Coronary artery (tissue), 2 donors: ENCODE results near the gene DRD4.

ENCODE experiments used
- DNase-seq: peaks from one replicate; pipeline ENCODE4 v3.0.0-alpha.2; 2017; ENCODE audit warnings: low spot score
- H3K27ac ChIP-seq, 2 donors: fragments of 200-600 bp; sonication (generic); one replicate each; pipeline ENCODE4 v1.5.1; 2016 to 2019
- H3K4me3 ChIP-seq: fragments of 200-600 bp; sonication (generic); 2 replicates; pipeline ENCODE4 v1.5.1; 2016; ENCODE audit warnings: mild to moderate bottlenecking, moderate library complexity
- TF ChIP-seq, protein P1 (sequence below): fragments of 200-600 bp; sonication (generic); IDR thresholded peaks from one replicate; pipeline ENCODE4 v1.5.1; 2019; ENCODE audit warnings: antibody characterized with exemption

DRD4 gene

GRCh38 chr11:629237-629583 is 7.9 kb upstream of the DRD4 start:
- H3K4me3 ChIP-seq: no peak overlapping the region
- TF ChIP-seq, protein P1, sequence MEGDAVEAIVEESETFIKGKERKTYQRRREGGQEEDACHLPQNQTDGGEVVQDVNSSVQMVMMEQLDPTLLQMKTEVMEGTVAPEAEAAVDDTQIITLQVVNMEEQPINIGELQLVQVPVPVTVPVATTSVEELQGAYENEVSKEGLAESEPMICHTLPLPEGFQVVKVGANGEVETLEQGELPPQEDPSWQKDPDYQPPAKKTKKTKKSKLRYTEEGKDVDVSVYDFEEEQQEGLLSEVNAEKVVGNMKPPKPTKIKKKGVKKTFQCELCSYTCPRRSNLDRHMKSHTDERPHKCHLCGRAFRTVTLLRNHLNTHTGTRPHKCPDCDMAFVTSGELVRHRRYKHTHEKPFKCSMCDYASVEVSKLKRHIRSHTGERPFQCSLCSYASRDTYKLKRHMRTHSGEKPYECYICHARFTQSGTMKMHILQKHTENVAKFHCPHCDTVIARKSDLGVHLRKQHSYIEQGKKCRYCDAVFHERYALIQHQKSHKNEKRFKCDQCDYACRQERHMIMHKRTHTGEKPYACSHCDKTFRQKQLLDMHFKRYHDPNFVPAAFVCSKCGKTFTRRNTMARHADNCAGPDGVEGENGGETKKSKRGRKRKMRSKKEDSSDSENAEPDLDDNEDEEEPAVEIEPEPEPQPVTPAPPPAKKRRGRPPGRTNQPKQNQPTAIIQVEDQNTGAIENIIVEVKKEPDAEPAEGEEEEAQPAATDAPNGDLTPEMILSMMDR: no peak
- no peak overlapping the region for H3K27ac ChIP-seq
- no peak for DNase-seq

DNA sequence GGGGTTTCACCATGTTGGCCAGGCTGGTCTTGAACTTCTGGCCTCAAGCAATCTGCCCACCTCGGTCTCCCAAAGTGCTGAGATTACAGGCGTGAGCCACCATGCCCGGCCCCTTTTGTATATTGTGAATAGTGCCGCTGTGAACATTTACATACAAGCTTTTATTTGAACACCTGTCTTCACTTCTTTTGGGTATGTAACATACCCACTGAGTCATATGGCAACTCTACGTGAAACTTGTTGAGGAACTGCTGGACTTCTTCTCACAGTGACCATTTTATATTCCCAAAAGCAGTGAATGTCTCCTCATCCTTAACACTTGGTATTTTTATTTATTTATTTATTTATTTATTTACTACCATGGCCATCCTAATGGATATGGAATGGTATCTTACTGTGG is 6.2 kb upstream of the DRD4 start:
- H3K27ac ChIP-seq: no peak overlapping the region
- H3K4me3 ChIP-seq: no peak overlapping the region
- DNase-seq: no peak
- TF ChIP-seq, protein P1: no peak

- Histone ChIP-seq H3K4me3 (no peak overlapping the region), H3K27ac (no peak overlapping the region)
- no peak for DNase-seq
- TF ChIP-seq, protein P1: no peak
Observed at GRCh38 chr11:635945-636510, 1.0 kb upstream of the DRD4 start.

DNA sequence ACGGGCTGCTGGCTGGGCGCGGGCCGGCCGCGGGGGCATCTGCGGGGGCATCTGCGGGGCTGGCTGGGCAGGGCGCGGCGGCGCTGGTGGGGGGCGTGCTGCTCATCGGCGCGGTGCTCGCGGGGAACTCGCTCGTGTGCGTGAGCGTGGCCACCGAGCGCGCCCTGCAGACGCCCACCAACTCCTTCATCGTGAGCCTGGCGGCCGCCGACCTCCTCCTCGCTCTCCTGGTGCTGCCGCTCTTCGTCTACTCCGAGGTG is 194 bp downstream of the DRD4 start:
- DNase-seq: no peak
- TF ChIP-seq, protein P1: no peak
- Histone ChIP-seq H3K27ac (no peak overlapping the region), H3K4me3 (peak overlapping the region; percentile 69)

DNA sequence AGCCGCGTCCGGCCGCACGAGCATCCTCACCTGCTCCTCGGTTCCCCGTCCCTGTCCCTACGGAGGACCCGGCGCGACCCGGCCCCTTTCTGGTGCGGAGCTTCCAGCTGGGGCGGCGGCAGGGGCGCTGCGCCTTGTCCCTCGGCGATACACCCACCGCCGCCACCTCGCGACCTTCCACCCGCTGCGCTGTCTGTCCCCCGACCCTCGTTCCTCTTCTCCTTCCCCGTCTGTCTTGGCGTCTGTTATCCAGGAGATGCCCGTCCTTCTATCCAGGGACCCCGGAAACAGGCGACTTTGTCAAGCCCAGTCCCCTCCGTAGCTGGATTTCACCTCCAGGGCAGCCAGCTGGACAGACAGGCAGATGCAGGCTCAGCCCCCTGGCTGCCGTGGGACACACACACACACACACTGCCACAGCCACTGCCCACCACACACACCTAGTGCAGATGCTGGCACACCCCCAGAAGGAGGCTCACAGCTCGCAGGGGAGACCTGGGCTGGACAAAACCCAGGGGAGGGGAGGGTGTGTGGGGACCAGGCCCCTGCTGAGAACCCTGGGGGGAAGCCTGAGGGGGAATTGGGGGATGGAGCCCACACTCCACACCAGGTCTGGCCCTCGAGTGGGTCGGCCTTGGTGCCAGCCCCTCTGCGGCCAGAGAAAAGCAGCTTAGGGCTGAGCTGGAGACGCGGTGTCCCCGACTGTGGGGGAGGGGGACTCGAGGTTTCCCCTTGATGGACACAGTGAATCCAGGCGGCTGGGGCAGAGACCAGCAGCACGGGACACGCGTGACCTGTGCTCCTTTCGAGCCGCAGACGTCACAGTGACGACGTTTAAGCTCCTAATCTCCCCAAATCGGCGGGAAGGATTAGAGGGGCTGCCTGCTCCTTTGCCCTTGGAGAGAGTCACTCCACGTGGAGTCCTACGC is 788 bp downstream of the DRD4 start:
- peak overlapping the region; percentile 69 for H3K4me3 ChIP-seq
- no peak overlapping the region for H3K27ac ChIP-seq
- no peak for DNase-seq
- TF ChIP-seq, protein P1: no peak

DNA sequence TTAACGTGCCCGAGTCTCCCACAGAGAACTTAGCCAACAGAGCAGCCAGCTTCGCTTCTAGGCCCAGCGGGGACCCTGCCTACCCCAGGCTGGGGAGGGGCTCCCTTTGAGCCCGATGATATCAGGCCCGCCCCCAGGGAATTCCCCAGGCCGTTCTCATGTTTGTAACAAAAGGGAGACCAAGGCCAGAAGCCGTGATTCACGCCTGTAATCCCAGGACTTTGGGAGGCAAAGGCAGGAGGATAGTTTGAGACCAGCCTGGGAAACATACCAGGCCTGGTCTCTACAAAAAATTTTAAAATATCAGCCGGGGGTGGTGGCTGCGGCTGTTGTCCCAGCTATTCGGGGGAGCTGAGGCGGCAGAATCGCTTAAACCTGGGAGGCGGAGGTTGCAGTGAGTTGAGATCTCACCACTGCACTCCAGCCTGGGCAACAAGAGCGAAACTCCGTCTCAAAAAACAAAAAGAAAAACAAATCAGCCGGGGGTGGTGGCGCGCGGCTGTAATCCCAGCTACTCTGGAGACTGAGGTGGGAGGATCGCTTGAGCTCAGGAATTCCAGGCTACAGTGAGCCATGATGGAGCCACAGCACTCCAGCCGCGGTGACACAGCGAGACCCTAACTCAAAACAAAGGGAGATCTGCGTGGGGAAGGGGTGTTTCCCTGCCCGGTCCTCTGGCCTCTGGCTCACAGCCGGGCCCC is 1.7 kb downstream of the DRD4 start:
- TF ChIP-seq, protein P1: no peak
- DNase-seq: no peak
- peak overlapping the region; percentile 6 for H3K4me3 ChIP-seq
- no peak overlapping the region for H3K27ac ChIP-seq
